AG10803 (cell line): ENCODE measurements around the gene UMODL1.
A peak's percentile ranks its signal among the peaks of the same experiment; 100 is the strongest.

Experiments
- DNase-seq: peaks from one replicate; pipeline ENCODE4 v3.0.0; 2010; ENCODE audit warnings: low read depth
- H3K4me3 ChIP-seq: 2 replicates; pipeline ENCODE4 v1.5.1; 2011; ENCODE audit warnings: mild to moderate bottlenecking, low read length, control low read depth
- CTCF ChIP-seq: conservative IDR thresholded peaks from 2 replicates; pipeline ENCODE4 v1.5.1; 2011; ENCODE audit warnings: mild to moderate bottlenecking, low read length, control low read depth, inconsistent platforms

The UMODL1 gene

GRCh38 chr21:42032266-42032665, 38.9 kb upstream of the UMODL1 start:
- no peak for TF ChIP-seq CTCF
- H3K4me3 ChIP-seq, result no peak overlapping the region
- no peak for DNase-seq

DNA sequence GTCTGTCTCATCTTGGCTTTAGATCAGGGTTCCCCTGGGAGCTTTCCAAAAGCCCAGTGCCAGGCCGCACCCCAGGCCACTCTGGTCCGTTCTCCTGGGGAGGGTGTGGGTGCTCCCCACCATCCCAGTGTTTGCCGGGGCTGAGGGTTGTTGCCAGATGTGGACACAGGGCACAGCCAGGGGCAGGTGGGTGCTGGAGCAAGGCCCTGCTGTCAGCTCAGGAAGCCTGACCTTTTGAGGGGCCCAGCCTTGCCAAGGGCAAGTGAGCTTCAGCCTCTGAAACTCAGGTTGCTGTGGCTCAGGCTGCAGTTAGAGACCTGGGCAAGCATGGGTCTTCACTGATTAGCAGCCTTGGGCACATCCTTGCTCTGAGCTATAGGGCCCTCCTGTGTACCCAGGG, 38.1 kb upstream of the UMODL1 start:
- TF ChIP-seq CTCF, result no peak
- no peak overlapping the region for H3K4me3 ChIP-seq
- DNase-seq, result no peak

- H3K4me3 ChIP-seq, result no peak overlapping the region
- TF ChIP-seq CTCF, result no peak
- no peak for DNase-seq
Observed at GRCh38 chr21:42036313-42036712, 34.8 kb upstream of the UMODL1 start.

DNA sequence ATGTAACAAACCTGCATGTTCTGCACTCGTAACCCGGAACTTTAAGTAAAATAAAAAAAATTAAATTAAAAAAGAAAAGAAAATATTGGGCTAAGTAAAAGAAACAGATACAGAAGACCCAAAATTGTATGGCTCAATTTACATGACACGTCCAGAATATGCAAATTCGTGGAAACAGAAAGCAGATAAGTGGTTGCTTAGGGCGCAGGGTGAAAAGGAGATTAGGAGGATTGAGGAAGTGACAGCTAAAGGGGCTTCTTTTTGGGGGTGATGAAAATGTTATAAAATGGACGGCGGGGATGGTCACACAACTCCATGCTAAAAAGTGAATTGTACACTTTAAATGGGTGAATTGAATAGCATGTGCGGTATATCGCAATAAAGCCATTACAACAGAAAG, 33.6 kb upstream of the UMODL1 start:
- TF ChIP-seq CTCF, result no peak
- no peak for DNase-seq
- H3K4me3 ChIP-seq, result no peak overlapping the region

GRCh38 chr21:42037943-42038342, 33.2 kb upstream of the UMODL1 start:
- no peak for DNase-seq
- no peak overlapping the region for H3K4me3 ChIP-seq
- no peak for TF ChIP-seq CTCF

DNA sequence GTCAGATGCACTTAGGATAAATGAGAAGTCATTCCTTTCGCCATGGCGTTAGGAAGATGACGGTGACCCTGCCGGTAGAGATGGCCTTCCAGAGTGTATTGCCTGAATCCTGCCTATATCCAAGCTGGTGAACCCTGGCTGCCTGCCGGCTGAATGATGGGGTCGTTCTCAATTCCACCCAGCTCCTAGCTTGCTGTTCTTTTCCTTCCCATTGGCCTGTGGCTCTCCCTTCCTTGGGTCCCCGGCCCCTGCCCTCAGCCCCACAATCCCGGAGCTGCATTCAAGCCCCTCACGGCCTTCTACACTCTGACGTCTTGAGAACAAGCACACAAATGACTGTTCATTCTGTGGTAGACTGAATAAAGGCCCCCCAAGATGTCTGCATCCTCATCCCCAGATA, 32.7 kb upstream of the UMODL1 start:
- no peak for DNase-seq
- TF ChIP-seq CTCF, result no peak
- no peak overlapping the region for H3K4me3 ChIP-seq

DNA sequence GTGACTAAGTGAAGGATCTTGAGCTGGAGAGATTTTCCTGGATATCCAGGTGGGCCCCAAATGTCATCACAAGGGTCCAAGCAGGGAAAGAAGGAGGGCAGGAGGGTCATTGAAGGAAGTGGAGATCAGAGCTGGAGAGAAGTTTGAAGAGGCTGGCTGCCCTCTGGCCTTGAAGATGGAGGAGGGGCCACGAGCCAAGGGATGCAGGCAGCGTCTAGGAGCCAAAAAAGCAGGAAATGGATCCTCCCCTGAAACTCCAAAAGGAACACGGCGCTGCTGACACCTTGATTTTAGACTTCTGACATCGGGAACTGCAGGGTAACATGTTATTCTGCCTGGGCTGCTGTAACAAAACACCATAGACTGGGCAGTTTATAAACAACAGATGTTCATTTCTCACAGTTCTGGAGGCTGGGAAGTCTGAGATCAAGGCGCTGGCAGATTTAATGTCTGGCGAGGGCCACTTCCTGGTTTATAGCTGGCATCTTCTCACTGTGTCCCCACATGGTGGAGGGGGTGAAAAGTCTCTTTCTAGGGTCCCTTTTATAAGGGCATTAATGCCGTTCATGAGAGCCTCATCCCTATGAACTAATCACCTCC, 32.2 kb upstream of the UMODL1 start:
- peak; percentile 87 for DNase-seq
- no peak overlapping the region; the same call in 1 of the 2 replicates for H3K4me3 ChIP-seq
- no peak for TF ChIP-seq CTCF
